HG02759 (cell line): ENCODE results near the gene TLDC2.
"Not testable (repeated sequence)": the region's sequence is repeated elsewhere in the genome, so short reads cannot be mapped to it uniquely, and the experiment has no call there.

ENCODE experiments used
- ATAC-seq: cut with Tn5 transposase; IDR thresholded peaks from one replicate; pipeline ENCODE4 v1.9.1; 2021; ENCODE audit warnings: mild to moderate bottlenecking, moderate library complexity; ENCODE audit not compliant: unreplicated experiment

TLDC2 gene

DNA sequence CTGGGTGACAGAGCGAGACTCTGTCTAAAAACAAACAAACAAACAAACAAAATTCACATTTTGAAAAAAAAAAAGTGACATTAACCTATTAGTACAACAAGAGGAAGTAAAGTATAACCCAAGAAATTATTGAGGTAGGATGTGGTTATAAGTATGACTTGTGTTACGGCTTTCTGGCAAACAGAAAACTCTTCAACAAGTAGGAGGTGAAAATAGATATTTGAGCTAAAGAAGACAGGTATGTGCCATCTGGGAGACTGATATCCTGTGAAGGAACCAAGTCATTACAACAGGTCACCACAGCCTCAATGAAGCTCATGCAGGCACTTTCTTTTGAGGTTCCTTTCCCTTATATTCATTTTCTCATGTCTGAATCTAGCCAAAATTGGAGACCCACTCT, 28.8 kb downstream of the TLDC2 start:
- ATAC-seq: no peak

GRCh38 chr20:36905566-36905965, 29.6 kb downstream of the TLDC2 start:
- ATAC-seq: not testable (repeated sequence)

GRCh38 chr20:36906086-36906485, 30.1 kb downstream of the TLDC2 start:
- ATAC-seq: not testable (repeated sequence)

GRCh38 chr20:36908603-36909002, 32.7 kb downstream of the TLDC2 start:
- ATAC-seq: no peak

GRCh38 chr20:36916199-36916598, 40.3 kb downstream of the TLDC2 start:
- no peak for ATAC-seq

DNA sequence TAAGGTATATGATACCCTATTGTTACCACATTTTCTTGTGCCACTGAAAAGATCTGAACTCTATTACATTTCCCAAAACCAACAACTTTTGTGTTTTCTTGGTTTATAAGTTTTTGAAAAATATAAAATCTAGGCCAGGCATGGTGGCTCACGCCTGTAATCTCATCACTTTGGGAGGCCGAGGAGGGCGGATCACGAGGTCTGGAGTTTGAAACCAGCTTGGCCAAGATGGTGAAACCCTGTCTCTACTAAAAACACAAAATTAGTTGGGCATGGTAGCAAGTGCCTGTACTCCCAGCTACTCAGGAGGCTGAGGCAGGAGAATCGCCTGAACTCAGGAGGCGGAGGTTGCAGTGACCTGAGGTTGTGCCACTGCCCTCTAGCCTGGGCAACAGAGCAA, 41.3 kb downstream of the TLDC2 start:
- ATAC-seq: no peak

- no peak for ATAC-seq
Measured at GRCh38 chr20:36917943-36918342, 42.0 kb downstream of the TLDC2 start.

DNA sequence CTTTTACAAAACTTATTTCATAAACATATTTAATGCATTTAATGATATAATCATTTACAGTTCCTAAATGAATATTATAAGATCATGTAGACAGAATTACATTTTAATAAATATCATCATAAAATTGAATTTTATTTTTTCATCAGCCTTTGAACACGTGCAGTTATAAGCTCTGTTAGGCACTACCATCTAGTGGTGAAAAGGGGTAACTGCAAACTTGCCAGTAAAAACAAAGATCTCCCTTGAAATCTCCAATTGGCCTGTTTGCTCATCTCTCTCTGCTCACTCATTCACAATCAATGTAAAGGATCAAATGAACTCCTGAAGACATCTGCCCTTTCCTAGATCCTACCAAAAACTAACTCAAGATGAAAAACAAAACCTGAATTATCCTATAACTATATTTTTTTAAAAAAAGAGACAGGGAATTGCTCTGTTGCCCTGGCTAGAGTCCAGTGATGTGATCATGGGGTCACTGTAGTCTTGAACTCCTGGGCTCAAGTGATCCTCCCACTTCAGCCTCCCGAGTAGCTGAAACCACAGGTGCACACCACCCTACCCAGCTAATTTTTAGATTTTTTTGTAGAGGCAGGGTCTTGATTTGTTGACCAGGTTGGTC, 43.9 kb downstream of the TLDC2 start:
- no peak for ATAC-seq

DNA sequence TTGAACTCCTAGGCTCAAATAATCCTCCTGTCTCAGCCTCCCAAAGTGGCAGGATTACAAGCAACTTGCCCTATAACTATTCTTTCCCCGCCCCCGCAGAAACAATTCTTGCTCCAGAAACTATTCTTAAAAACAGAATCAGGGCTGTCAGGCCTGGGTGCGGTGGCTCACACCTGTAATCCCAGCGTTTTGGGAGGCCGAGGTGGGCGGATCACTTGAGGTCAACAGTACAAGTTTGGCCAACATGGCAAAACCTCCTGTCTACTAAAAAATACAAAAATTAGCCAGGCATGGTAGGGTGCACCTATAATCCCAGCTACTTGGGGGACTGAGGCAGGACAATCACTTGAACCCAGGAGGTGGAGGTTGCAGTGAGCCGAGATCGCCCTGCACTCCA, 44.4 kb downstream of the TLDC2 start:
- ATAC-seq: no peak

DNA sequence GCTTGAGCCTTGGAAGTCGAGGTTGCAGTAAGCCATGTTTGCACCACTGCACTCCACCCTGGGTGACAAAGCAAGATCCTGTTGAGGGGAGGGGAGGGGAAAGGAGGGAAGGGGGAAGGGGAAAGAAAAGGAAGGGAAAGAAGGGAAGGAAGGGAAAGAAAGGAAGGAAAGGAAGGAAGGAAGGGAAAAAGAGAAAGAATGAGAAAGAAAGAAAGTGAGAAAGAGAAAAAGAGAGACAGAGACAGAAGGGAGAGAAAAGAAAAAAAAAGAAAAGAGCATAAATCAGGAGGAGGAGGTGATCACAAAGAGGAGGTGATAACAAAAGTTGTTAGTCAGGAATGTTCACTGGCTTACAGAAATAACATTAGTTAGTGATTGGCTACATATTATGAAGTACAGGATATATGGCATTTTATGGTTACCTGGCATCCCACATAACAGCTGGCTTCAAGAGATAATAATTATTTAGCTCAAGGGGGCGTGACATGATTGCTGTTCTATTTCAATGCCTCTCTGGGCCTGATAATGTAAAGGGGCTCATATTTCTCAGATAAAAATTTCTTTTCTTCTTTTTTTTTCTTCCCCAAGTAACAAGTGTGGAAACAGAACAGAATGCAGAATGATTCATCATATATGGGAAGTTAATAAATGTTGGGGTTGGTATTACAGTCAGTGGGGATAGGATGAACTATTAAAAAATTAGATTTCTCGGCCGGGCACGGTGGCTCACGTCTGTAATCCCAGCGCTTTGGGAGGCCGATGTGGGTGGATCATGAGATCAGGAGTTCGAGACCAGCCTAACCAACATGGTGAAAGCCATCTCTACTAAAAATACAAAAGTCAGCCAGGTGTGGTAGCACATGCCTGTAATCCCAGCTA, 48.5 kb downstream of the TLDC2 start:
- ATAC-seq: no peak

- ATAC-seq: no peak
Measured at GRCh38 chr20:36925234-36925633, 49.3 kb downstream of the TLDC2 start.

GRCh38 chr20:36926653-36927200, 50.8 kb downstream of the TLDC2 start:
- ATAC-seq: no peak

- ATAC-seq: no peak
Measured at GRCh38 chr20:36927704-36928103, 51.8 kb downstream of the TLDC2 start.

GRCh38 chr20:36929290-36929689, 53.4 kb downstream of the TLDC2 start:
- ATAC-seq: no peak

GRCh38 chr20:36929691-36930090, 53.8 kb downstream of the TLDC2 start:
- ATAC-seq: no peak

- not testable (repeated sequence) for ATAC-seq
Measured at GRCh38 chr20:36932067-36932466, 56.1 kb downstream of the TLDC2 start.

DNA sequence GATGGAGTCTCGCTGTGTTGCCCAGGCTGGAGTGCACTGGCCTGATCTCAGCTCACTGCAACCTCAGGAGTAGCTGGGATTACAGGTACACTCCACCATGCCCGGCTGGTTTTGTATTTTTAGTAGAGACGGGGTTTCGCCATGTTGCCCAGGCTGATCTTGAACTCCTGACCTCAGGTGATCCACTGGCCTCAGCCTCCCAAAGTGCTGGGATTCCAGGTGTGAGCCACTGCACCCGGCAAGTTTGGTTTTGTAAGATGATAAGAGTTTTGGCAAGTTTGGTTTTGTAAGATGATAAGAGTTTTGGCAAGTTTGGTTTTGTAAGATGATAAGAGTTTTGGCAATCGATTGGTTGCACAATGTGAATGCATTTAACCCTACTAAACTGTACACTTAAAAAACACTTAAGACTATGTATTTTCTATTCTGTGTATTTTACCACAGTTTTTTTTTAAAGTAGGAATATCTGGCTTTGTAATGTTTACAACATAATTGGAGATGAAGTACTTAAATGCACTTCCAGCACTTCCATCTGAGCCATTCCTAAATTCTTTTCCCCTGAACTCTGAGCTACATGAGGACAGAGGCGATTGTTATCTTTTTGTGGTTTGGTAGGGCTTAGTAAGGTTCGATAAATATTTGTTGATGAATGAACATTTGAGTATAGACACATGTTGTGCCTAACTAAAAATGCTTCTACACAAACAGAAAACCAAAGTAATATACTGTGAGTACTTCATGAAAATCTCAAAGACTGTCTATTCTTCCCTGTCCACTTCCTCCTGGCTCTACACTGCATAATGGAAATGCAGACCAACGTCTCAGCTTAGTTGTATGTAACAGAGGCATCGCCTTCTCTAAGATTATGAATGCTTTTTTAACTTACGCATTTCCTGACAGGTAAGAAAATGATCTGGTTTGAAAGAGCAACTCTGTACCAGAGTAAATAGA, 56.8 kb downstream of the TLDC2 start:
- ATAC-seq: no peak

DNA sequence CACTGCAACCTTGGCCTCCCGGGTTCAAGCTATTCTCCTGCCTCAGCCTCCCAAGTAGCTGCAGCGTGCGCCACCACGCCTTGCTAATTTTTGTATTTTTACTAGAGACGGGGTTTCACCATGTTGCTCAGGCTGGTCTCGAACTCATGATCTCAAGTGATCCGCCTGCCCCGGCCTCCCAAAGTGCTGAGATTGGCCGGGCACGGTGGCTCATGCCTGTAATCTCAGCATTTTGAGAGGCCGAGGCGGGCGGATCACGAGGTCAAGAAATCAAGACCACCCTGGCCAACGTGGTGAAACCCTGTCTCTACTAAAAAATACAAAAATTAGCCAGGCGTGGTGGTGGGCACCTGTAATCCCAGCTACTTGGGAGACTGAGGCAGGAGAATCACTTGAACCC, 57.6 kb downstream of the TLDC2 start:
- ATAC-seq: not testable (repeated sequence)

DNA sequence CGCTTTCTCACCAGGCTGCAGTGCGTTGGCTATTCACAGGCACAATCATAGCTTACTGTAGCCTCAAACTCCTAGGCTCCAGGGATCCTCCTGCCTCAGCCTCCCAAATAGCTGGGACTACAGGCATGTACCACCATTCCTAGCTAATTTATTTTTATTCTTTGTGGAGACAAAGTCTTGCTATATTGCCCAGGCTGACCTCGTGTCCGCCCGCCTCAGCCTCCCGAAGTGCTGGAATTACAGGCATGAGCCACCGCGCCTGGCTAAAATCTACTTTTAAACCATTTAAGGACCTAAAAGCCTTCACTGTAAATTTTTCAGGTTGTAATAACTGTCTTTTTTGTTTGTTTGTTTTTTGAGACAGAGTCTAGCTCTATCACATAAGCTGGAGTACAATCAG, 60.4 kb downstream of the TLDC2 start:
- no peak for ATAC-seq

DNA sequence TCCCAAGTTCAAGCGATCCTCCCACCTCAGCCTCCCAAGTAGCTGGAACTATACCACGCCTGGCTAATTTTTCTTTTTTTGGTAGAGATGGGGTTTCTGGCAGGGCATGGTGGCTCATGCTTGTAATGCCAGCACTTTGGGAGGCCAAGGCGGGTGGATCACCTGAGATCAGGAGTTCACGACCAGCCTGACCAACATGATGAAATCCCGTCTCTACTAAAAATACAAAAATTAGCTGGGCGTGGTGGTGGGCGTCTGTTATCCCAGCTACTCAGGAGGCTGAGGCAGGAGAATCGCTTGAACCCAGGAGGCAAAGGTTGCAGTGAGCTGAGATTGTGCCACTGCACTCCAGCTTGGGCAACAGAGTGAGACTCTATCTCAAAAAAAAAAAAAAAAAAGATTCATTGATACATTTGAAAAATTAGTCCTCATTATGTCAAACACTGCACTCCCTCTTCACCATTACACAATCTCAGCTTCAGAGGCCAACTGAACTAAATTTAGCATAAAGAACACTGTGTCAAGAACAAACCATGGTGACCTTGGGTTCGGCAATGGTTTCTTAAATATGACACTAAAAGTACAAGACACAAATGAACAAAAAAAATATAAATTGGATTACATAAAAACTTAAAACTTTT, 60.9 kb downstream of the TLDC2 start:
- not testable (repeated sequence) for ATAC-seq

GRCh38 chr20:36937402-36937770, 61.4 kb downstream of the TLDC2 start:
- no peak for ATAC-seq
